Activated CD8-positive, alpha-beta memory T cell treated with anti-CD3 and anti-CD28 coated beads, Interleukin-2, amount 10 ng/mL, durations not matched to agents 7 days and 5 days (primary cell): ENCODE measurements around the gene TRPV4. TPM values are rescaled to one million over a fixed set of nuclear protein-coding genes. Genes with fewer than 3 reads are reported as not detected.

Source experiments
- ATAC-seq: fragments of 150-1000 bp; cut with Tn5 transposase; one replicate; pipeline ENCODE4 v1.10.0; 2021; ENCODE audit warnings: moderate library complexity
- CTCF ChIA-PET: fragments of 350-600 bp; sonication (Branson Sonifier 250); formaldehyde crosslinking; loops from one replicate; lab custom pipeline; 2021; ENCODE audit warnings: antibody characterized with exemption; lab: Charles Lee
- DNase-seq: peaks from one replicate; pipeline ENCODE4 v3.0.0-alpha.2; 2020
- H3K27ac Mint-ChIP-seq: one replicate; pipeline ENCODE4 v1.8.0; 2021; ENCODE audit warnings: mild to moderate bottlenecking, mixed read lengths
- H3K27me3 Mint-ChIP-seq: one replicate; pipeline ENCODE4 v1.8.0; 2021; ENCODE audit warnings: mixed read lengths
- H3K36me3 Mint-ChIP-seq: one replicate; pipeline ENCODE4 v1.8.0; 2021; ENCODE audit warnings: mild to moderate bottlenecking, mixed read lengths
- H3K4me1 Mint-ChIP-seq: one replicate; pipeline ENCODE4 v1.8.0; 2021; ENCODE audit warnings: mixed read lengths
- H3K4me3 Mint-ChIP-seq: one replicate; pipeline ENCODE4 v1.8.0; 2021; ENCODE audit warnings: mild to moderate bottlenecking, moderate library complexity, mixed read lengths
- H3K9me3 Mint-ChIP-seq: one replicate; pipeline ENCODE4 v1.8.0; 2022; ENCODE audit warnings: low read depth, mixed read lengths
- total RNA-seq, 2 experiments: library from RNA; stranded (reverse); gene quantifications; one replicate each; pipeline ENCODE4 v1.2.3, GENCODE V29; 2021

Gene TRPV4
- total RNA-seq, 2 experiments from 2014 or later: not detected

DNA sequence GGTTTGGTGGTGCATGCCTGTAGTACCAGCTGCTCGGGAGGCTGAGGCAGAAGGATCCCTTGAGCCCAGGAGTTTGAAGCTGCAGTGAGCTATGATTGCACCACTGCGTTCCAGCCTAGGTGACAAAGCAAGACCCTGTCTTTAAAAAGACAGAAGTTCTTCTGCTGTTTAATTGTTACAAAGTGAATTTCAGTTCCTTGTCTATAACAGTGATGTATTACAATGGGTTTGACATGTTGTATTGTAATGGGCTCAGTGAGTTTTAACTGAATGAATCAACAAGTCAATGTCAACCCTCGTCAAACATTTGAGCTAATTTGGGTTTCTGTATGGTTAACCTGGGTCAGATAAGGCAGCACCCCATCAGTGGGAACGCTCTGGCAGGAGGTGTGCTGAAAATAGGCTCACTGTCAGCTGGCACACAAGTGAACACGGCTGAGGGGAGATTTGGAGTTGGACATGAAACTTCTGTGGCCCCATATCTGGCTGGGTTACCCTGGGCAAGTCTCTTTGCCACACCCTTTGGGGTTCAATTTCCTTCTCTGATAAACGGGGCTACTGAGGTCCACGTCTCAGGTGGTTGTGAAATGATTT lies 14.0 kb upstream of the TRPV4 start:
- peaks cover 1% of the 10 kb centered on the region for H3K36me3 Mint-ChIP-seq
- DNase-seq (no peak), ATAC-seq (no peak)
- H3K9me3 Mint-ChIP-seq: no peaks in the 10 kb centered on the region
- no peak overlapping the region for H3K27ac Mint-ChIP-seq
- CTCF ChIA-PET: interaction anchor here (1.2 to 3.6 kb wide), 3 partner anchors 12 to 42 kb away, joined by 3 to 32 read pairs (median 5); no protein-coding TSS in a partner anchor
- H3K27me3 Mint-ChIP-seq: no peaks in the 10 kb centered on the region
- no peak overlapping the region for H3K4me3 Mint-ChIP-seq
- peaks cover 7% of the 10 kb centered on the region for H3K4me1 Mint-ChIP-seq

DNA sequence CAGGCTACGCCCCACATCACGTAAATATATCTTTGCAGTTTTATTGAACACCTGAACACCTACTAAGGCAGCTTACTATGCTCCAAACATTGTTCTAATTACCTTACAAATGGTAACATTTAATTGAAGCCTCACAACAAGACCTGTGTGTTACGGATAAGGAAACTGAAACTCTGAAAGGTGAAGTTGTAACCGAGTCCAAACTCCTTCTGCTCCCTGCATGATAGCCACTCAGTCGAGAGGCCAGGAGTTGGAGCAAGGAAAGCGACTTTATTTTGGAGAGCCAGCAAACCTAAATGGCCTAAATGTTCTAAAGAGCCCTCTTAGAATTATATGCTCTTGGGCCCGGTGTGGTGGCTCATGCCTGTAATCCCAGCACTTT lies 12.6 kb upstream of the TRPV4 start:
- ATAC-seq: no peak
- no peak overlapping the region for H3K27ac Mint-ChIP-seq
- CTCF ChIA-PET: interaction anchor here (0.6 to 6.2 kb wide), 50 partner anchors 9 to 734 kb away, joined by 3 to 103 read pairs (median 5); partner anchors contain the start of genes KCTD10, MVK, TRPV4 and UBE3B

DNA sequence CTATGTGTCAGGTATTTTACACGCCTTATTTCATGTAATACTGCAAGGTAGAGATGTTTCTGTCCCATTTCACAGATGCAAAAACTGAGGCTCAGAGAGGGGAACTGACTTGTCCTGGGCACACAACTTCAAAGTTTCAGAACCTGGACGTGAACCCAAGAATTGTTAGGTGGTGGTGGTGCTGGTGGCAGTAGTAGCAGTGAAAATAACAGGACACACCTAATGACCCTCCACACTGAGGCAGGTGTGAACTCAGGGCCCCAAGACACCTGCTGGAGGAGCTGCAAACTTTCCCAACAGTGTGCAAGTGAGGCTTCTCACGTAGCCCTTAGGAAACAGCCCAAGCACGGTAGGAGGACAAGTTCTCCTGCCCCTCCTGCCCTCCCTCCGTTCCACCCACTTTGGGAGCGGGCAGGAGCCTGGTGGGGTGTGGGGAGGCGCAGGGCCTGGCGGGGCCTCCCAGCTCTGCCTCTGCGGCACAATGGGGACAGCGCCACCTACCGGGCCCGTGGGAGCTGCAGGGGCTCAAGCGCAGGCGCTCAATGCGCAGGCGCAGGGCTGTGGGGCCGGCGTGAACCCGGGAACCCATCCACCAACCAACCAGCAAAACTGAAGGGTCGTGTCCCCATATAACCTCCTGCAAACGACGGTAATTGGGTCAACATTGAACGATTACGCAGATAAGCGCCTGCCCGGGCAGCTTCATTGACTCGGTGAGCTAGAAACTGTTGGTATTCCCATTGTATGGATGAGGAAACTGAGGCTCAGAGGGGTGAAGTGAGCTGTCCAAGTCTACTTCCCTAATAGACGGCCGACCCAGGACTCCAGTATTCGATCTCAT lies 12.0 kb upstream of the TRPV4 start:
- H3K9me3 Mint-ChIP-seq: no peaks in the 10 kb centered on the region
- H3K27ac Mint-ChIP-seq: no peak overlapping the region
- peak; percentile 90 for DNase-seq
- H3K4me1 Mint-ChIP-seq: peaks cover 7% of the 10 kb centered on the region
- peak; percentile 99 for ATAC-seq
- H3K36me3 Mint-ChIP-seq: no peaks in the 10 kb centered on the region
- H3K27me3 Mint-ChIP-seq: no peaks in the 10 kb centered on the region
- CTCF ChIA-PET: interaction anchor here (0.6 to 6.2 kb wide), 56 partner anchors 9 to 733 kb away, joined by 3 to 103 read pairs (median 4); partner anchors contain the start of genes KCTD10, MVK, TRPV4 and UBE3B
- H3K4me3 Mint-ChIP-seq: peak overlapping the region; percentile 14

More for the DNA sequence above, 12.6 kb upstream of the TRPV4 start:
- Mint-ChIP-seq H3K36me3 (no peaks in the 10 kb centered on the region), H3K4me1 (peaks cover 7% of the 10 kb centered on the region), H3K9me3 (no peaks in the 10 kb centered on the region), H3K27me3 (no peaks in the 10 kb centered on the region), H3K4me3 (peak overlapping the region; percentile 14)
- DNase-seq: no peak

DNA sequence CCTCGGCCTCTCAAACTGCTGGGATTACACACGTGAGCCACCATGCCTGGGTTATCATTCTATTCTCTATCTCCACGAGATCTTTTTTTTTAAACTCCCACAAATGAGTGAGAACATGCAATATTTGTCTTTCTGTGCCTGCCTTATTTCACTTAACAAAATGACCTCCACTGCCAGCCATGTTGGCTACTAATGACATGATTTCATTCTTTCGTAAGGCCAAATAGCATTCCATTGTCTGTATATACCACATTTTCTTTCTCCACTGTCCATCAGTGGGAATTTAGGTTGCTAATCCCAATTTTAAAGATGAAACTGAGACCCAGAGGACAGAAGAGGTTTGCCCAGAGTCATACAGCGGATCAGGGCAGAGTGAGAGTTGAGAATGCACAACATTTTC lies 10.9 kb upstream of the TRPV4 start:
- Mint-ChIP-seq H3K4me3 (no peak overlapping the region), H3K27me3 (no peaks in the 10 kb centered on the region), H3K9me3 (no peaks in the 10 kb centered on the region), H3K27ac (no peak overlapping the region), H3K4me1 (peaks cover 7% of the 10 kb centered on the region), H3K36me3 (no peaks in the 10 kb centered on the region)
- DNase-seq (no peak), ATAC-seq (no peak)
- CTCF ChIA-PET: interaction anchor here (1.6 to 6.2 kb wide), 9 partner anchors 8 to 446 kb away, joined by 3 to 103 read pairs (median 9); partner anchors contain the start of genes KCTD10, TRPV4 and UBE3B

DNA sequence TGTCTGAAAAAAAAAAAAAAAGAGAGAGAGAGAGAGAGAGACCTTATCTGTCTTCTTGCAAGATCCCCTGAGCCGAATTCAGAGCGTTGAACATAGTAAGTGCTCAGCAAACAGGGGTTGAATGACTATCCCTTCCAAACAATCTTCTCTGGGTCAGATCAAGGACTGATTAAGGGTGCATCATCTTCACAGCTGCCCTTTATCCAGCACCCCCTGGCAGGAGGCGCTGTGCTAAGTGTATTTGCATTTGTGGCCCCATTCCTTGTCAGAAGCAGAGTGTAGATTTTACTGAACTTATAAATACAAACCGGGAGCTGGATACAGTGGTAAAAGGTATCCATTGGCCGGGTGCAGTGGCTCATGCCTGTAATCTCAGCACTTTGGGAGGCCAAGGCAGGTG lies 8.8 kb upstream of the TRPV4 start:
- no peak overlapping the region for H3K4me3 Mint-ChIP-seq
- H3K27ac Mint-ChIP-seq: no peak overlapping the region
- CTCF ChIA-PET: interaction anchor here (0.9 to 6.2 kb wide), 3 partner anchors 8 to 36 kb away, joined by 3 to 103 read pairs (median 41); no protein-coding TSS in a partner anchor
- peaks cover 5% of the 10 kb centered on the region for H3K27me3 Mint-ChIP-seq
- no peaks in the 10 kb centered on the region for H3K36me3 Mint-ChIP-seq
- DNase-seq: no peak
- H3K4me1 Mint-ChIP-seq: peaks cover 7% of the 10 kb centered on the region
- H3K9me3 Mint-ChIP-seq: no peaks in the 10 kb centered on the region
- no peak for ATAC-seq

DNA sequence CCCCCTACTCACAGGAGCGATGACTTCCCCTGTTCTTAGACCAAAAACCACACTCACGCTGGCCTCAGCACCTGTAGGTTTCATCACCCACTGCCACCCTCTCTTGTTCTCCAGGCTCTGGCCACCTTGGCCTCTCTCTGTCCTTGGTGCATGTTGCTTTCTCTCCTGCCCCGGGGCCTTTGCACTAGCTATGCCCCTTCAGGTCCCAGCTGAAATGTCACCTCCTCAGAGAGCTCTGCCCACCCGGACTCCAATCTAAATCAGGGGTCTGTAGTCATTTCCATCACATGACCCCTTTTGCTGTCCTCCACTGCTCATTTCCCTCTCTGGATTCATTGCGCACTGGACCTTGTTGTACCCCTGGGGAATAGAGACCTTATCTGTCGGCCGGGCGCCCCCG lies 8.2 kb upstream of the TRPV4 start:
- H3K9me3 Mint-ChIP-seq: no peaks in the 10 kb centered on the region
- ATAC-seq: no peak
- H3K27ac Mint-ChIP-seq: no peak overlapping the region
- CTCF ChIA-PET: interaction anchor here (0.9 to 6.2 kb wide), 3 partner anchors 8 to 35 kb away, joined by 3 to 103 read pairs (median 41); no protein-coding TSS in a partner anchor
- no peak for DNase-seq
- H3K4me3 Mint-ChIP-seq: no peak overlapping the region
- no peaks in the 10 kb centered on the region for H3K36me3 Mint-ChIP-seq
- peaks cover 7% of the 10 kb centered on the region for H3K4me1 Mint-ChIP-seq
- peaks cover 5% of the 10 kb centered on the region for H3K27me3 Mint-ChIP-seq

DNA sequence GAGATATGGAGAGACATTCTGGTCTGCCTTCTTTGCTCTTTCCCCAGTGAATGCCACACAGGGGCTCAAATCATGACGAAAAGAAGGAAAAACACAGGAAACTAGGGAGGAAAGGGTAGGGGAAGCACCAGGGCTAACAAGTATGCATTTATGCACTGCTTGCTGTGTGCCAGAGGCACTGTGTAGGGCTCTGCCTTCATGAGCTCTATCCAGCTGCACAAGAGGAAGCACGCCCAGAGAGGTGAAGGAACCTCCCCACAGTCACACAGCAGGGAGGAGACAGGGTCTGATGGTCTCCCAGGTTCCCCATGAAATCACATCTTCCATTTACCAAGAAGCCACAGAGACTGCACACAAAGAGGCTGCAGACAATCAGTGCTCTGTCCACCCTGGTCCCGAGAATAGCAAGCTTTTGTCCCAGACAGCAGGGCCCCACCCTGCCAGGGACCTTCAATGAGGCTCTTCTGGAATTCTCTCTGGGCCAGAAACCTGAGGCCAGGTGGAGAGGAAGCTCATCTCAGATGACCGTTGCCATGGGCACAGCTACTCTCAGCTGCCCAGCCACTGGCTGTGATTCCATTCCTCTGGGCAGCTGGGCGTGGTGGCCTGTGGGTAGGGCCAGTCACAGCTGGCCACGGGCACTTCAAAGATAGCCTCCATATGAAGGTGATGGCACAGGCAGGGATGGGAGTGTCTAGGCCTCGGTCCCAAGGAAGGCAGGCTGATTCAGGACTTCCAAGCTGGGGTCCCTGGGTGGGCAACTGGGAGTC lies 7.3 kb upstream of the TRPV4 start:
- no peaks in the 10 kb centered on the region for H3K36me3 Mint-ChIP-seq
- CTCF ChIA-PET: interaction anchor here (5.3 to 6.2 kb wide), 2 partner anchors 14 to 34 kb away, joined by 41 to 103 read pairs; no protein-coding TSS in a partner anchor
- no peak for DNase-seq
- H3K27me3 Mint-ChIP-seq: peaks cover 5% of the 10 kb centered on the region
- H3K9me3 Mint-ChIP-seq: no peaks in the 10 kb centered on the region
- no peak overlapping the region for H3K27ac Mint-ChIP-seq
- H3K4me3 Mint-ChIP-seq: no peak overlapping the region
- no peak for ATAC-seq
- H3K4me1 Mint-ChIP-seq: peaks cover 4% of the 10 kb centered on the region

DNA sequence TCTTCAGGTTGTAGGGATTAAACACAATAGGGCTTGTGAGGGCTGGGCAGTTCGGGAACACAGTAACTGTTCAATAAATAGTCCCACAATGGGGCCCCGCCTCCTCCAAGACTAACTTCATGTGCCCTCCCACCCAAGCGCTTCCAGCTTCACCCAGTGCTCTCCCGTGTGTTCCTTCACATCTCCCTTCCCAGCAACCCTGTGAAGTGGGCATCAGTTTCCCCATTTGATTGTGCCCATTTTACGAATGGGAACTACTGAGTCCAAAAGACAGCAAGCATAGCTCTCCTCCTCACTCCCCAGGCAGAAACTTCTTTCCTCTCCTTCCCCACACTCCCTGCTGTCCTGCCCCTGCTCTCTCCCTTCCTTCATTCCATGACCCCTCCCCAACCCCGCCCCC lies 6.2 kb upstream of the TRPV4 start:
- H3K27me3 Mint-ChIP-seq: peaks cover 13% of the 10 kb centered on the region
- no peak overlapping the region for H3K27ac Mint-ChIP-seq
- CTCF ChIA-PET: interaction anchor here (1.2 kb wide), 1 partner anchor 246 kb away, joined by 4 read pairs; no protein-coding TSS in a partner anchor
- no peak overlapping the region for H3K4me3 Mint-ChIP-seq
- DNase-seq: no peak
- no peak for ATAC-seq
- no peaks in the 10 kb centered on the region for H3K9me3 Mint-ChIP-seq
- no peaks in the 10 kb centered on the region for H3K36me3 Mint-ChIP-seq
- no peaks in the 10 kb centered on the region for H3K4me1 Mint-ChIP-seq

DNA sequence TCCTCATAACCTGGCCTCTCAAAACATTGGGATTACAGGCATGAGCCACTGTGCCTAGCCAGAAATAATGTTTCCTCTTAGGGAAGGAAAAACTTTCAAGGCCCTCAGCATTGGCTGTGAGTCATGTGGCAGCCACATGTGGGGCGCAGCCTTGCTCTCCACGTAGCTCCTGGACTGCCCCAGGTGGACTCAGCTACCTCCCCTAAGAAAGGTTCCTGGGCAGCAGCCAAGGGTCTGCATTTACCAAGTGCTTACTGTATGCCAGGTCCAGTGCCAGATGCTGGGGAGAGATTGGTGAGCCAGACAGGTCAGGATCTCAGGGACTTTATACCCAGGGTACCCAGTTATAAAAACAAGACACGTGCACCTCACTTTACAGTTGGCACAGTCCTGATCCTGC lies 3.7 kb upstream of the TRPV4 start:
- no peak for ATAC-seq
- H3K9me3 Mint-ChIP-seq: no peaks in the 10 kb centered on the region
- H3K36me3 Mint-ChIP-seq: no peaks in the 10 kb centered on the region

DNA sequence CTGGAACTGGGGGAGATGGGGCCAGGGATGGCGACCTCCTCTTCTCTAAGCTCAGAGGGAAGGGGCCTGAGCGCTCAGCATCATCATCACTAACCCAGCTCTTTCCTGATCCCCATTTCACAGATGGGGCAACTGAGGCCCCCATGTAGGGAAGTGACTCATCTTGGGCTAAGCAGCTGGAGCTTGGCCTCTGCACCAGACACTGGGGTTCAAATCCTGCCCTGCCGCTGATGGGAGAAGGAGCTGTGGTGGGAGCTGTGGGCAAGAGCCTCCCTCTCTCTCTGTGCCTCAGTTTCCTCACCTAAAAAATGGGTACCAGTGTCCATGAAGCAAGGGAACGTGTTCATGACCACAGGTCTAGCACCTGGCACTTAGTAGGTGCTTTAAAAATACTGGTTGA lies 2.6 kb upstream of the TRPV4 start:
- Mint-ChIP-seq H3K36me3 (no peaks in the 10 kb centered on the region), H3K27me3 (peaks cover 43% of the 10 kb centered on the region), H3K9me3 (no peaks in the 10 kb centered on the region), H3K4me1 (peaks cover 2% of the 10 kb centered on the region), H3K4me3 (no peak overlapping the region), H3K27ac (no peak overlapping the region)
- CTCF ChIA-PET: interaction anchor here (0.7 to 2.2 kb wide), 3 partner anchors 10 to 30 kb away, joined by 3 to 7 read pairs (median 7); no protein-coding TSS in a partner anchor
- ATAC-seq: no peak
- no peak for DNase-seq

More for the DNA sequence above, 3.7 kb upstream of the TRPV4 start:
- Mint-ChIP-seq H3K4me1 (peaks cover 2% of the 10 kb centered on the region), H3K27me3 (peaks cover 32% of the 10 kb centered on the region), H3K4me3 (no peak overlapping the region), H3K27ac (no peak overlapping the region)
- CTCF ChIA-PET: interaction anchor here (1.0 to 2.2 kb wide), 2 partner anchors 8 to 31 kb away, joined by 7 to 8 read pairs; no protein-coding TSS in a partner anchor
- DNase-seq: no peak

DNA sequence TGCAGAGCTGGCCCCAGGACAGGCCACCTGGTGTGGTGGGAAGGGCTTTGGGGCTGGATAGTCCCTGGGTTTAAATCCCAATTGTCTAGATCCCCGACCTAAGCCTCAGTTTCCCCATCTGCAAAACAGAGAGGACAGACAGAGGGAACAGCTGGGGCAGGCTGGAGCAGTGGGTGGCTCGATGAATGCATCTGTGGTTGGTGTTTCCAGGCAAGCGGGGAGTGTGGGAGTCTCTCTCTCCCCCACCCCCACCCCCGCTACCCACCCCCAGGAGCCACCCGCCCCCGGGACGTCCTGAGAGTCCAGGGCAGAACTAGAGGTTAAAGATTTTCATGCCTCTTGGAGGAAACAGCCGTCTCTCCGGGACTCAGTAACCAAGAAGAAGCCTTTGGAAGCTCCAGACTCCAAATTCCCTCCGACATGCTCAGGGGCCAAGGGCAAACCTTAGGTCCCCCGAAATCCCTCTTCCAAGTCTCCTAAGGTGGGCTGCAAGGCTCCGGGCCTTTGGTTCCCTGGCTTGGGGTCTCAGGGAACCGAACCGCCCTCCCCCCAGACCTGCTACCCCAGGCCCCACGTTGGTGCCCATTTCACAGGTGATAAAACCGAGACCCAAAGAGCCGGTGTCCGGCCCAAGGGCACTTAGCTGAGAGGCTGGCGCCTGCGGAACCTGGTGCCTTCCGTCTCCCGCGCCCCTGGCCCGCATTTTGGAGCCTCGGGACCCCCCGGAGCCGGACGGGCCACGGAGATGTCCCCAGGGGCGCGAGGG lies 474 bp downstream of the TRPV4 start:
- Mint-ChIP-seq H3K4me3 (no peak overlapping the region), H3K27ac (no peak overlapping the region), H3K36me3 (no peaks in the 10 kb centered on the region), H3K27me3 (peaks cover 45% of the 10 kb centered on the region), H3K9me3 (no peaks in the 10 kb centered on the region), H3K4me1 (peaks cover 9% of the 10 kb centered on the region)
- ATAC-seq (no peak), DNase-seq (no peak)
- CTCF ChIA-PET: interaction anchor here (1.2 to 3.5 kb wide), 4 partner anchors 10 to 27 kb away, joined by 4 to 16 read pairs (median 4); no protein-coding TSS in a partner anchor

DNA sequence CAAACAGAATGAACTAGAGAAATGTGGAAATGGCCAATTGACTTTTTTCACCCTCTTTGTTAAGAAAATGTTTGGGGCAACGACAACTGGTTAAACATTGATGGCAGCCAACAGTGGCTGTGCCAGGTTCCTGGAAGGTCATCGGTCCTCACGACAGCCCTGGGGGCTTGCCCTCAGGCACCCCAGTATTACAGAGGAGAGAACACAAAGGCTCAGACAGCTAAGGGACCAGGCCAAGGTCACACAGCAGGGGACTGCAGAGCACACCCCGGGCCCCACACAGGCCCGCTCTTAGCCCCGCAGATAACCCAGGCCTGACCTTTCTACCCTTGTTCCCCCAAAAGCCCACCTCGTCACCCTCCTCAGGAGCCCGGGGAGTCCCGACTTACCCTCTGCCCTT lies 1.3 kb downstream of the TRPV4 start:
- no peaks in the 10 kb centered on the region for H3K36me3 Mint-ChIP-seq
- DNase-seq (no peak), ATAC-seq (no peak)
- peaks cover 44% of the 10 kb centered on the region for H3K27me3 Mint-ChIP-seq
- no peaks in the 10 kb centered on the region for H3K9me3 Mint-ChIP-seq
- H3K4me1 Mint-ChIP-seq: peaks cover 12% of the 10 kb centered on the region
- CTCF ChIA-PET: interaction anchor here (0.6 to 3.5 kb wide), 6 partner anchors 9 to 26 kb away, joined by 3 to 16 read pairs (median 4); no protein-coding TSS in a partner anchor
- no peak overlapping the region for H3K27ac Mint-ChIP-seq
- H3K4me3 Mint-ChIP-seq: no peak overlapping the region
